NCI-H748 (cell line): ENCODE measurements around the gene PSAT1.

Source experiments
- DNase-seq: peaks from one replicate; lab custom pipeline; 2025; ENCODE audit not compliant: unreplicated experiment; lab: John Stamatoyannopoulos, UW

Gene PSAT1

DNA sequence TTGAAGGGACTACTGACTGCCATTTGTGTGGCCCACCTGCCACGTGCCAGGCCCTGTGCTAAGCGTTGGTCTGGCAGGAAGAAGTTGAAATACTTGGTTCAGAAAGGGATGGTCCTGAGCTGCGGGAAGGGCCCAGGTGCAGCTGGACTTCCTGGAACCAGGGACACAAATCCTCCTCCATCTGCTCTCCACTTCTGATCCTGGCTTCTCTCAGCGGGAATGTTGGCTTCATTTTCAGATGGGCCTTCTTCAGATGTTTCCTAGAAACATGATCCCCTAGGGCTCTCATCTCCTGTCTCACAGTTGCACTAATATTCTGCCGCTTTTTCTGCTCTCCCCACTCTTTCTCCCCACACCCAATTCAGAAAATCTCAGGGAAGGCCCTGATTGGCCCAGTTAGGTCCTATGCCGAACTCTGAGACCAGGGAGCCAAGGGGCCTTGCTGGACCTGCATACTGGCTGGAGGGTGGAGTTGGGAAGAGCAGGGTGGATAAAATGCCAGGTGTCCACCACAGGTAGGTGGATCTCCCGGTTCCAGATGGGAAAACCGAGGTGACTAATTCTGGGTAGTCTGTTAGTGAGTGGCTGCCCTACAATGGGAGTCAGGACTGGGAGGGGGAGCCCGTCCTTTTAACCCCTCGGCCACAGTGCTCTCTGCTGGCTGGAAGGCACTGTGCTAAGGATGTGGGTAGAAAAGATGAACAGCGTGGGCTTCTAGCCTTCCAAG is 19.4 kb downstream of the PSAT1 start:
- DNase-seq: no peak

DNA sequence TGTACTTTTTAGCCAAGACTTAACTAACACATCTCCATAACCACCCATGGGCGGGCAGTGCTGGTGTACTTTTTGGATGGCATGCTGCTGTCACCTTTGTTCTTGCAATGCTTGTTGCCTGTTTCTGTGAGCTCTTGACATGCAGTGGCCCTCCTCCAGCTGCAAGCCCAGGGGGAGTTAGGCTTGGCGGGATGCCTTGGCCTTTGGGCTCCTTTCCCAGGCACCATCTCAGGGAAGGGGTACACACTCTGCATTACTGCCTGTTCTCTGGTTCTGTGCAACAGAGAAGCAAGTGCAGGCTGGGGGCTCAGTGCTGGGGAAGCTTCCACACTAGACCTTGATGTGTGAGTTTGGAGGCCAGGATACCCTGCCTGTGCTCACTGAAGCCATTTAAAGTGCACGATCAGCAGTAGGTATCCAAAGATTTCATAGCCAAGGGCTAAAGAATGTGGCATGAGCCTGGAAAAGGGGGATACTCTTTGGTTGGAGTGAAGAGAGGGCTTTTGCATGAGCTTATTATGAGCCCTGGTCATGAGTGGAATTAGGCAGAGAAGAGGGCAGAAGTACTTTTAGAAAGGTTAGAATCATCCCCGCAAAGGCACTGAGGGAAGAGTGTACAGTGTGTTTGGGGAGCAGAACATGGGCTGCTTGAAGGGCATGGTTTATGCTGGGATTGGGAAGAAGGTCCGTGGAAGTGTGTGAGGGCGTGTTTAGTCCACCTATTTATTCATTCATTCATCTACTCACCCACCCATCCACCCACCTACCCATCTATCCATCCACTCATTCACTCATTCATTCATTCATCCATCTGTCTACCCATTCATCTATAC is 22.5 kb downstream of the PSAT1 start:
- no peak for DNase-seq

GRCh38 chr9:78320030-78320693 is 23.2 kb downstream of the PSAT1 start:
- DNase-seq: no peak

GRCh38 chr9:78320875-78321496 is 24.1 kb downstream of the PSAT1 start:
- DNase-seq: no peak

DNA sequence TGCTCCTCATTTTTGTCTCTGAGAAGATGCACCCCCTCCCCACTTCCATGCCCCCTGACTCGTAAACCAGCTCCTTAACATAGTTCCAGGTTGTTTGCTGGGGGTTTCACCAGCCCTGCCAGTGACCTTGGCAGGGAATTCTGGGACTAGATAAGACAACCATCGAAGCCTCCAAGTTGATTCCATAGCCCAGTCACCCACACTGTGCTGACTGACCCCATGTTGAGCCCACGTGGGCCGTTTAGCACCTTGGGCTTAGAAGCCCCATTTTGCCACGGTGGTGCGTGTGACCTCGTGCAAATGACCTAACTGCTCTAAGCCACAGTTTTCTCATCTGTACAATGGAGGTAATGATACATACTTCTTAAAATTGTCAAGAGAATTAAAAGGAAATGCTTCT is 24.6 kb downstream of the PSAT1 start:
- no peak for DNase-seq

DNA sequence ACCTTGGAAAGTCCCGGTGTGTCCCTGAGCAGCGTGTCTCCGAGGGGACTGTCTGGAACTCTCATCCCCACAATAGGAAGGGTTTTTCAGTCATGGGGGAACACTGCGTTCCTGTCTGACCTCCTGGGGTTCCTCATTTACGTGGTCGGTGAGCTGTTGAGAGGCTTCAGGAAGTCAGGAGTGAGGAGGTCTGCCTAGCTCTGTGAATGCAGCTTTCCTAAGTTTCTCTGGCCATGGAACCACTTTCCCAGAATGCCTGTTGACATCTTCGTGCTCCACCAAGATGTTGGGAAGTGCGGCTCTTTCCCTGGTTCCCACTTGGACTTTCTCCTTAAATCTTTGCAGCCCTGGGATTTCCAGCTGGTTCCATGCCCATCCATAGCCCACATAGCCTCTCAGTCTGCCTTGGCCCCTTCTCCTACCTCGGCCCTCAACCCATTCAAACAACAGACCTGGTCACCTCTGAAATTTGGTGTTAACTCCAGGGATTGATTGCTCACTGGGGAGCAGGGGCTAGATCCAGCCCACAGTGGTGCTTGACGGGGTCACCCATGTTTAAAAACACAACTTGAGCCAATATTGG is 27.2 kb downstream of the PSAT1 start:
- DNase-seq: no peak

DNA sequence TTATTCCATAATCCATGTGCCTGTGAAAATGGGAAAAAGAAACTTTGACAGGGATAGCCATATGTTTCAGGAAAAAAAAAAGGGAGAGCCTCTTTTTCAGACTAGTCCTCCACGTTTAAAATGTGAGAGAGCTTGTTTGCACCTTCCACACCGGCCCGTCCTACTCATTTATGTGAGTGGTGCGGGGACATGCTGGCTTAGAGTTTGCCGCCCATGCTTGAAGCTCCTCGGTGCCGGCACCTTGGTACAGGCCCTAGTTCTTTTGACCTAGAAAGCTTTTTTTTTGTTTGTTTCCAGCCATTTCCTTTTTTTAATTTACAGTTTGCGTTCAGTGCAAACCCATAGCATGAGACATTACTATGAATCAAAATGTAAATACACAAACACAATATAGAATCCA is 27.8 kb downstream of the PSAT1 start:
- DNase-seq: no peak

- DNase-seq: no peak
Measured at GRCh38 chr9:78325343-78325742, 28.4 kb downstream of the PSAT1 start.

DNA sequence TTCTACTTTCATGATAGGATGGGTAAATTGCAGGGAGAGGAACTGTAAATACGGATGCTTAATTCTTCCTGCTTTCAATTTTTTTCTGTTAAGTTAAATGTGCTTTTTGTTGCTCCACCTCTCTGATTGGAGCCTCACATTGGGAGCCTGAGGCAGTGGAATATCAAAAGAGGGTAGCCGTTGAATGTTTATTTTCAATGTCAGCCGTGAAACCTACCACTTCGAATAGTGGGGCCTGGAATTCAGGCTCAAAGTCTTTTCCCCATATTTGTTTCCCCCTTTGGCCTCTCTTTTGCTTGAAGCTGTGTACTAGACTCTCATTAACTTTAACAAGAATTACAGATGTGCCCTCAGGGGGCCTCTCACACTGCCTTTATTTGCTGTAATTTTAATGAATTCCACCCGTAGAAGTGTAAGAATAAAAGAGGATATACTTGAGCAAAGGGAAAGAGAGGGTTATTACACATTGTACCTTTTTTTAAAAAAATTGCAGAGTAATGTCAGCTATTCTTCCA is 29.0 kb downstream of the PSAT1 start:
- no peak for DNase-seq

GRCh38 chr9:78326564-78326963 is 29.6 kb downstream of the PSAT1 start:
- DNase-seq: no peak

DNA sequence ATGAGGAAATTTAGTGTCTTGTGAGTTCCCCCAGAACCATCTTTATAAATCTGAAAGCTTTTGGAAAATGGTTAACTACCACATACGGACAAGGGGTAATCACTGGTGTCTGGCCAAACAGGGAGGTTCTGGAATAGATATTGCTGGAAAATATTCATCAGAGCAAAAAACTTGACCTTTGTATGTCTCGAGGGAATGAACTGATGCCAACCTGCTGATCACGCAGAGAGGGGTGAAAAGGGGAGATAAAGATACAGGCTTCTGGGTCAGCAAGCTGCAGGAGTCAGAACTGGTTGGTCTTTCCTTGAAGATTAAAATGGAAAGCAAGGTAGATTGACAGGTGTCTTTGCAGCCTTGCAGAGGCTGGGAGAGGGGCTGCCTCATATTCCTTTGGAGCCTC is 35.5 kb downstream of the PSAT1 start:
- DNase-seq: no peak

- DNase-seq: no peak
Measured at GRCh38 chr9:78348848-78349247, 51.9 kb downstream of the PSAT1 start.

- DNase-seq: no peak
Measured at GRCh38 chr9:78351816-78352215, 54.9 kb downstream of the PSAT1 start.

DNA sequence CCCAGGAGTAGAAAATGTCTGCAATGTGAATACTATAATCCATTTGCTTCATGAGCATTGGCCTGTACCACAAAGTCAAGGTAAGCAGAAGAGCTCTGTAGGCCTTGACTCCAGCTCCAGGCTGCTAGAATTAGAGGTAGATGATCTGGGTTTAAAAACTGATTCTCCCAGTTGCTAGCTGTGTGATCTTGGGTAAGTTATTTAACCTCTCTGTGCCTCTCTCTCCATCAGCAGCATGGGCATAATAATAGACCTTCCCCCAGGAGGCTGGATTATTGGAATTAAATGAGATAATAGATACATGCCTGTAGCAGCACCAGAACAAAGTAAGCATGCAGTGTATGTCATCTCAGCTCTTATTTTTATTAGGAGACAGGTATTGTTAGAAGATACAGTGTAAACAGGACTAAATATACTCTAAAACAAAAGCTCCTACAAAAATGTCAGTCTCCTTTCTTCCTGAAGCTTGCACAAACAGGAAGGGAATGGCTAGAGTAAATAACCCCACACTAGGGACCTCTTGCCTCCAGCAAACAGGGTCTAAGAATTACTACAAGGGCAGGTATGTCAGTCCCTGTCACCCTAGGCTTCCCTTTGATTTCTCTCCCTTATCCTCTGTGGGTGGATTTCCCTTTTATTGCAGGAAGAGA is 57.5 kb downstream of the PSAT1 start:
- peak; percentile 44 for DNase-seq

DNA sequence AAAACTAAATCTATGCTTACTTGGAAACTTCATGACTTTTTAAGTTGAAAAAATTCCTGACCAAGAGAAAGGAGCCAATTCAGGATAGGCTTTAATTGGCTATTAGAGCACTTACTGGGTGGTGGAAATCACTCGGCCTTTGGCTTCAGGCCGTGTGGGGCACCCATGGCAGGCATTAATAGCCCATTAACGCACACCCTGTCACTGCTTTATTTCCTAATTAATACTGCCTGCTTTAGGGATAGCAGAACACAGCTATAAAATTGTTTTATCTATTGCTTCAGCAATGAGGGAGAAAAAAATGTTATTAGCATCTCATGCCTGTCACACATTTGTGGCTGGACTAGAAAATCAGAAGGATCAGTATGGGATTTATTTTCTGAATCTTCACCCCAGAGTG is 58.1 kb downstream of the PSAT1 start:
- DNase-seq: no peak

GRCh38 chr9:78356634-78357033 is 59.7 kb downstream of the PSAT1 start:
- no peak for DNase-seq

GRCh38 chr9:78357165-78357873 is 60.4 kb downstream of the PSAT1 start:
- DNase-seq: no peak

- no peak for DNase-seq
Measured at GRCh38 chr9:78358329-78359051, 61.6 kb downstream of the PSAT1 start.

GRCh38 chr9:78363221-78363620 is 66.3 kb downstream of the PSAT1 start:
- DNase-seq: no peak
